Activated CD4-positive, alpha-beta T cell treated with anti-CD3 and anti-CD28 coated beads, Interleukin-2, amount 10 ng/mL, durations not matched to agents 7 days and 5 days (primary cell): ENCODE results near the gene ZNF544. TPM values are rescaled to one million over a fixed set of nuclear protein-coding genes. Genes with fewer than 3 reads are reported as not detected.

Source experiments
- CTCF ChIA-PET: fragments of 350-600 bp; sonication (Branson Sonifier 250); formaldehyde crosslinking; loops from one replicate; lab custom pipeline; 2021; ENCODE audit warnings: antibody characterized with exemption; lab: Charles Lee
- POLR2A ChIA-PET: fragments of 350-600 bp; sonication (Branson Sonifier 250); formaldehyde crosslinking; loops from one replicate; lab custom pipeline; 2021; ENCODE audit warnings: antibody characterized with exemption; lab: Charles Lee
- DNase-seq: peaks from one replicate; pipeline ENCODE4 v3.0.0-alpha.2; 2020
- H3K27ac Mint-ChIP-seq: one replicate; pipeline ENCODE4 v1.8.0; 2021; ENCODE audit warnings: mild to moderate bottlenecking, moderate library complexity, mixed read lengths
- H3K27me3 Mint-ChIP-seq: one replicate; pipeline ENCODE4 v1.8.0; 2021; ENCODE audit warnings: mixed read lengths
- H3K36me3 Mint-ChIP-seq: one replicate; pipeline ENCODE4 v1.8.0; 2021; ENCODE audit warnings: low read depth, mixed read lengths
- H3K4me1 Mint-ChIP-seq: one replicate; pipeline ENCODE4 v1.8.0; 2021; ENCODE audit warnings: mixed read lengths
- H3K4me3 Mint-ChIP-seq: one replicate; pipeline ENCODE4 v1.8.0; 2021; ENCODE audit warnings: mild to moderate bottlenecking, moderate library complexity, mixed read lengths
- H3K9me3 Mint-ChIP-seq: one replicate; pipeline ENCODE4 v1.8.0; 2021; ENCODE audit warnings: mixed read lengths
- total RNA-seq, 2 experiments: library from RNA; stranded (reverse); gene quantifications; one replicate each; pipeline ENCODE4 v1.2.3, GENCODE V29; 2021

Gene ZNF544
- total RNA-seq, 2 experiments from 2014 or later: 33.5 to 34.6 TPM

DNA sequence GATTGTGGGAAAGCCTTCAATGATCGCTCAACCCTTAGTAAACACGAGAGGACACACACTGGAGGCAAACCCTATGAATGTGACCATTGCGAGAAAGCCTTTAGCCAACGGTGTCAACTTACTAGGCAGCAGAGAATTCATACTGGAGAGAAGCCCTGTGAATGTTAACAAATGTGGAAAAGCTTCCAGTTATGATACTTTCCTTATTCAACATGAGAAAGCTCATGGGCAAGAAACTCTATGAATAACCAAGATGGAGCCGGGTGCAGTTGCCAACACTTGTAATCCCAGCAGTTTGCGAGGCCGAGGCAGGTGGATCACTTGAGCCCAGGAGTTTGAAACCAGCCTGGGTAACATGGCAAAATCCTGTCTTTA lies 34.2 kb downstream of the ZNF544 start:
- no peak overlapping the region for H3K4me3 Mint-ChIP-seq
- no peak for DNase-seq
- POLR2A ChIA-PET: no interaction called here
- no peaks in the 10 kb centered on the region for H3K4me1 Mint-ChIP-seq
- CTCF ChIA-PET: no interaction called here
- no peaks in the 10 kb centered on the region for H3K27me3 Mint-ChIP-seq
- H3K36me3 Mint-ChIP-seq: peaks cover 69% of the 10 kb centered on the region
- no peak overlapping the region for H3K27ac Mint-ChIP-seq
- peaks cover 53% of the 10 kb centered on the region for H3K9me3 Mint-ChIP-seq

DNA sequence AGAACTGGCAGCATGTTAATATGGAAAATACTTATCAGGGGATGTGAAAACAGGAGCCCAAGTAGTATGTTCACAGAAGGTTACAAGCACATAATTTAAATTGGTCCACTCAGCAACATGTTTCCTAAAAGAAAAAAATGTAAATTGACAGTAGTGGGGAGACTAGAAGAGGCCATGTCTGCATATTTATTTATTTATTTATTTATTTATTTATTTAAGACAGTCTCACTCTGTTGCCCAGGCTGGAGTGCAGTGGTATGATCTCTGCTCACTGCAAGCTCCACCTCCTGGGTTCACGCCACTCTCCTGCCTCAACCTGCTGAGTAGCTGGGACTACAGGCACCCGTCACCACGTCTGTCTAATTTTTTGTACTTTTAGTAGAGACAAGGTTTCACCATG lies 36.4 kb downstream of the ZNF544 start:
- H3K9me3 Mint-ChIP-seq: peaks cover 43% of the 10 kb centered on the region
- H3K27ac Mint-ChIP-seq: no peak overlapping the region
- H3K36me3 Mint-ChIP-seq: peaks cover 59% of the 10 kb centered on the region
- ChIA-PET POLR2A (no interaction called here), CTCF (no interaction called here)
- H3K27me3 Mint-ChIP-seq: no peaks in the 10 kb centered on the region
- no peak for DNase-seq
- H3K4me1 Mint-ChIP-seq: no peaks in the 10 kb centered on the region
- no peak overlapping the region for H3K4me3 Mint-ChIP-seq

DNA sequence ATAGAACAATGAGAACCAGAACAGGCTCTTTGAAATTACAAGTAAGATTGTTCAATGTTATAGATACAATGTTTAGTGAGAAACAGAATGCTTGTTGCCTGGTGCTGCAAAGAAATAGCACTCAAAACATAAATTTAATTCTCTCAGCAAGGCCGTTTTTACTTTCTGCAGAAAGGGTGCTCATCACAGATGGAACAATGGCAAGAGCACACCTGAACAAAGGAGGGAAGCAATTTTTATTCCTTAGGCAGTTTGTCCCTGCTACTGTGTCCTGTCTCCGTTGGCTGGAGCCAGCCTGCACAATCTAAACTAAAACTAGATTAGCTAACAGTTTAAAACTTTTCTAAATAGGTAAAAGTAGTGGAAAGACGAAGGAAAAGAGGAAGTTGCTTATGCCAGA lies 39.6 kb downstream of the ZNF544 start:
- Mint-ChIP-seq H3K9me3 (peaks cover 31% of the 10 kb centered on the region), H3K4me1 (no peaks in the 10 kb centered on the region), H3K27me3 (no peaks in the 10 kb centered on the region), H3K27ac (no peak overlapping the region), H3K36me3 (peaks cover 50% of the 10 kb centered on the region), H3K4me3 (no peak overlapping the region)
- ChIA-PET CTCF (no interaction called here), POLR2A (no interaction called here)
- DNase-seq: no peak

GRCh38 chr19:58274771-58275201 lies 46.1 kb downstream of the ZNF544 start:
- ChIA-PET POLR2A (no interaction called here), CTCF (interaction anchor here (1.0 to 2.0 kb wide), 2 partner anchors 11 to 20 kb away, joined by 3 to 4 read pairs; no protein-coding TSS in a partner anchor)
- Mint-ChIP-seq H3K27ac (no peak overlapping the region), H3K36me3 (peaks cover 54% of the 10 kb centered on the region), H3K27me3 (no peaks in the 10 kb centered on the region), H3K4me1 (peaks cover 17% of the 10 kb centered on the region), H3K4me3 (no peak overlapping the region), H3K9me3 (peaks cover 35% of the 10 kb centered on the region)
- no peak for DNase-seq

DNA sequence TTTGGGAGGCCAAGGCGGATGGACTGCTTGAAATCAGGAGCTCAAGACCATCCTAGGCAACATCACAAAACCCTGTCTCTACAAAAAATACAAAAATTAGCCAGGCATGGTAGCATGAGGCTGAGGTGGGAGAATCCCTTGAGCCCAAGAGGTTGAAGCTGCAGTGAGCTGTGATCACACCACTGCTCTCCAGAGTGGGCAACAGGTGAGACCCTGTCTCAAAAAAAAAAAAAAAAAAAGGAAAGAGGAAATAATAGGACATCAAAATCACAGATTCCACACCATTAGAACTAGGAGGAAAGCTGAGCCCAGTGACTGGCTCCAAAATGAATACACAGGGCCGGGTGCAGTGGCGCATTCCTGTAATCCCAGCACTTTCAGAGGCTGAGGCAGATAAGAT lies 46.9 kb downstream of the ZNF544 start:
- no peak overlapping the region for H3K4me3 Mint-ChIP-seq
- H3K27ac Mint-ChIP-seq: no peak overlapping the region
- H3K9me3 Mint-ChIP-seq: peaks cover 30% of the 10 kb centered on the region
- peaks cover 55% of the 10 kb centered on the region for H3K36me3 Mint-ChIP-seq
- H3K4me1 Mint-ChIP-seq: peaks cover 25% of the 10 kb centered on the region
- no peaks in the 10 kb centered on the region for H3K27me3 Mint-ChIP-seq
- CTCF ChIA-PET: interaction anchor here (0.6 to 1.0 kb wide), 2 partner anchors 11 to 118 kb away, joined by 3 read pairs; no protein-coding TSS in a partner anchor
- POLR2A ChIA-PET: no interaction called here
- DNase-seq: no peak

DNA sequence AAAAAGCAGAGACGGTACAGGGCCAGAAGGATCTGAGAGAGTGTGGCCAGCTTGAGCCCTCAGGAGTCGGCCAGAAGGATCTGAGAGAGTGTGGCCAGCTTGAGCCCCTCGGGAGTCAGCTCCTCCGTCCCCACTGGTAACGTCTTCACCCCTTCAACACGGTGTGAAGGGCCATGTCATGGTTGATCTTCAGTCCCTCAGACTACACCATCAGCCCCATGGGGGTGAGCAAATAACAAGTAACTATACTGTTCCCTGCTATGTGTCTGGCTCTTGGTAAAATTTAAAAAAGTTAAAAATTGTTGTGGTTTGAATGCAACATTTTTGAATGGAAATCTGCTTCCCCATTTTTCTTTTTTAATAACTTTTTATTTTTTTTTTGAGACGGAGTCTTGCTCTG lies 48.5 kb downstream of the ZNF544 start:
- Mint-ChIP-seq H3K27ac (no peak overlapping the region), H3K27me3 (no peaks in the 10 kb centered on the region), H3K4me1 (peaks cover 36% of the 10 kb centered on the region), H3K9me3 (peaks cover 18% of the 10 kb centered on the region), H3K36me3 (peaks cover 53% of the 10 kb centered on the region), H3K4me3 (no peak overlapping the region)
- ChIA-PET POLR2A (no interaction called here), CTCF (interaction anchor here (0.6 kb wide), 1 partner anchor 149 kb away, joined by 3 read pairs; no protein-coding TSS in a partner anchor)
- no peak for DNase-seq

- H3K27me3 Mint-ChIP-seq: no peaks in the 10 kb centered on the region
- peak overlapping the region; percentile 91 for H3K4me3 Mint-ChIP-seq
- H3K4me1 Mint-ChIP-seq: peaks cover 36% of the 10 kb centered on the region
- ChIA-PET POLR2A (no interaction called here), CTCF (interaction anchor here (0.8 to 1.2 kb wide), 3 partner anchors 8 to 26 kb away, joined by 3 to 4 read pairs (median 3); no protein-coding TSS in a partner anchor)
- no peak for DNase-seq
- peak overlapping the region; percentile 95 for H3K27ac Mint-ChIP-seq
- peaks cover 52% of the 10 kb centered on the region for H3K36me3 Mint-ChIP-seq
- H3K9me3 Mint-ChIP-seq: peaks cover 20% of the 10 kb centered on the region
Measured at GRCh38 chr19:58277748-58278540, 49.2 kb downstream of the ZNF544 start.

GRCh38 chr19:58278541-58279041 lies 49.9 kb downstream of the ZNF544 start, which contains the start of gene ZNF8:
TSS of gene ZNF8 (plus strand) at chr19:58278955. CDS start at chr19:58279082, 127 bp downstream.
- POLR2A ChIA-PET: no interaction called here
- CTCF ChIA-PET: interaction anchor here (0.8 to 1.2 kb wide), 3 partner anchors 9 to 25 kb away, joined by 3 to 4 read pairs (median 3); no protein-coding TSS in a partner anchor
- Mint-ChIP-seq H3K9me3 (peaks cover 20% of the 10 kb centered on the region), H3K4me3 (peak within 1 kb of the TSS; percentile 91), H3K27ac (peak within 1 kb of the TSS; percentile 95), H3K27me3 (no peaks in the 10 kb centered on the region), H3K4me1 (peaks cover 36% of the 10 kb centered on the region), H3K36me3 (peaks cover 53% of the 10 kb centered on the region)
- DNase-seq: peak; percentile 97

DNA sequence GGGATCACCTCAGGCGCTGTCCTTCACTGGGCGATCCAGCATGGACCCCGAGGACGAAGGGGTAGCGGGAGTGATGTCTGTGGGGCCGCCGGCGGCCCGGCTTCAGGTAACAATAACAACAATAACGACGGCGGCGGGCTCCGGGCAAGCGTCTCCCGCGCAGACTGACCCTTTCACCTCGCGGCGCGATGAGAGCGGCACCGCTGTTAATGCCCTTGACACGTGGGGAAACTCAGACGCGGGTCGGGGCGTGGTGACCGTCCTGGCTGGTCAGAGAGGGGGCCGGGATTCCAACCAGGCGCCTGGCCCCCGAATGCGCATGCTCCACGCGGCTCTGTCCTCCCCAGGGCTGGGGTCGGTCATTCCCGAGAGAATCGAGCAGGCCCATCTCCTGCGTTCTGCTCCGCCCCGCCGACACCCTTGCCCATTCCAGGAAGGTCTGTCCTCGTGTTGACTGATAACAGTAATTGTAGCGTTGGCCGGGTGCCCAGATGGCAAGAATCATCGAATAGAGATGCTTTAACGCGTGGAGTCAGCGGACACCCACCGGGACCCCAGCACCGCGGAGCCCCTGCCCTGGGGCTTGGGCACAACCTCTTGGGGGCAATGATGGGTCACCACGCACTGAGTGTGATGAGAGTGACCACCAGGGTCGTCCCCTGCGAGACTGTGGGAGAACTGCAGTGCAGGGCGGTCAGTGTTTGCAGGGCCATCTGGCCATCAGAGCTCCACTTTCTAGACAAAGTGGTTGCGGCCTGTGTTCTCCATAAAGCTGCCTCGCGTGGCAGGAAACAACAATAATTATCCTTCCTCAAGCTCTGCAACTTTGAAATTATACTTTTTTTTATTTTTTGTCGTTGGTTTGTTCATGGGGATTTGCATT lies 50.6 kb downstream of the ZNF544 start:
- peak; percentile 33 for DNase-seq
- peaks cover 36% of the 10 kb centered on the region for H3K4me1 Mint-ChIP-seq
- ChIA-PET CTCF (interaction anchor here (1.2 kb wide), 2 partner anchors 10 to 25 kb away, joined by 3 read pairs; no protein-coding TSS in a partner anchor), POLR2A (interaction anchor here (0.6 kb wide), 1 partner anchor 48 kb away, joined by 5 read pairs; the partner anchor contains the start of gene ZSCAN22)
- peaks cover 50% of the 10 kb centered on the region for H3K36me3 Mint-ChIP-seq
- H3K9me3 Mint-ChIP-seq: peaks cover 18% of the 10 kb centered on the region
- H3K27me3 Mint-ChIP-seq: no peaks in the 10 kb centered on the region
- peak overlapping the region; percentile 95 for H3K27ac Mint-ChIP-seq
- peak overlapping the region; percentile 91 for H3K4me3 Mint-ChIP-seq

GRCh38 chr19:58279925-58280316 lies 51.2 kb downstream of the ZNF544 start:
- DNase-seq: no peak
- Mint-ChIP-seq H3K36me3 (peaks cover 47% of the 10 kb centered on the region), H3K4me1 (peaks cover 36% of the 10 kb centered on the region), H3K27ac (peak overlapping the region; percentile 95), H3K27me3 (no peaks in the 10 kb centered on the region), H3K4me3 (peak overlapping the region; percentile 91), H3K9me3 (peaks cover 13% of the 10 kb centered on the region)
- POLR2A ChIA-PET: interaction anchor here (0.6 kb wide), 1 partner anchor 47 kb away, joined by 5 read pairs; the partner anchor contains the start of gene ZSCAN22
- CTCF ChIA-PET: no interaction called here

- no peaks in the 10 kb centered on the region for H3K27me3 Mint-ChIP-seq
- no peak overlapping the region for H3K4me3 Mint-ChIP-seq
- H3K27ac Mint-ChIP-seq: no peak overlapping the region
- POLR2A ChIA-PET: no interaction called here
- H3K9me3 Mint-ChIP-seq: peaks cover 11% of the 10 kb centered on the region
- H3K4me1 Mint-ChIP-seq: peaks cover 24% of the 10 kb centered on the region
- CTCF ChIA-PET: no interaction called here
- DNase-seq: no peak
- peaks cover 68% of the 10 kb centered on the region for H3K36me3 Mint-ChIP-seq
Measured at GRCh38 chr19:58284199-58284598, 55.5 kb downstream of the ZNF544 start.

DNA sequence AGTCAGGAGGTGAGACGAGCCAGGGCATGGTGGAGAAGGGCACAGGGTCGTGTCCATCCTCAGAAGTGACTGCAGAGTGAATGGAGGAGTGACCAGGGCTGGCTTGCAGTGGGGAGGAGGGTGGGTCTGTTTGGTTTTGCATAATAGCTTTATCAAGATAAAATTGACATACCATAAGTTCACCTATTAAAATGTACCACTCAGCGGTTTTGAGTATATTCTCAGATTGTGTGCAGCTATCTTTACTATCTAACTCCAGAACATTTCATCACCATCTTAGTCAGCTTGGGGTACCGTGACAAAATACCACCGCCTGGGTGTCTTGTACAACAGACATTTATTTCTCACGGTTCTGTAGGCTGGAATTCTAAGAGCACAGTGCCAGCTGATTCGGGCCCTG lies 63.2 kb downstream of the ZNF544 start:
- ChIA-PET POLR2A (no interaction called here), CTCF (no interaction called here)
- peaks cover 50% of the 10 kb centered on the region for H3K9me3 Mint-ChIP-seq
- no peak overlapping the region for H3K4me3 Mint-ChIP-seq
- no peaks in the 10 kb centered on the region for H3K27me3 Mint-ChIP-seq
- peaks cover 85% of the 10 kb centered on the region for H3K36me3 Mint-ChIP-seq
- no peak overlapping the region for H3K27ac Mint-ChIP-seq
- H3K4me1 Mint-ChIP-seq: no peaks in the 10 kb centered on the region
- no peak for DNase-seq
